Chondrocyte (in vitro differentiated cells): ENCODE data around the gene CFAP45. TPM values are rescaled to one million over a fixed set of nuclear protein-coding genes. Genes with fewer than 3 reads are reported as not detected.

ENCODE experiments used
- DNase-seq: peaks from one replicate; pipeline ENCODE4 v3.0.0; 2021; ENCODE audit warnings: mixed read lengths, low spot score
- H3K27ac Mint-ChIP-seq: one replicate; pipeline ENCODE4 v1.8.0; 2021; ENCODE audit warnings: mild to moderate bottlenecking, moderate library complexity, mixed read lengths; ENCODE audit not compliant: unreplicated experiment
- H3K27me3 Mint-ChIP-seq: 2 replicates; pipeline ENCODE4 v1.8.0; 2021; ENCODE audit warnings: low read depth, mixed read lengths
- H3K36me3 Mint-ChIP-seq: 2 replicates; pipeline ENCODE4 v1.8.0; 2021; ENCODE audit warnings: low read depth, mixed read lengths
- H3K4me1 Mint-ChIP-seq: 2 replicates; pipeline ENCODE4 v1.8.0; 2021; ENCODE audit warnings: low read depth, mild to moderate bottlenecking, mixed read lengths
- H3K4me3 Mint-ChIP-seq: one replicate; pipeline ENCODE4 v1.8.0; 2021; ENCODE audit warnings: mild to moderate bottlenecking, moderate library complexity, mixed read lengths; ENCODE audit not compliant: unreplicated experiment
- H3K9me3 Mint-ChIP-seq: 2 replicates; pipeline ENCODE4 v1.8.0; 2021; ENCODE audit warnings: low read depth, mixed read lengths
- total RNA-seq: library from RNA; stranded (reverse); gene quantifications from 3 replicates; pipeline ENCODE4 v1.2.1, GENCODE V29; 2021
- TF ChIP-seq, protein P1 (sequence below): fragments of 200-600 bp; sonication (generic); IDR thresholded peaks from 2 replicates; pipeline ENCODE4 v1.5.0; 2021; ENCODE audit warnings: antibody characterized with exemption, mild to moderate bottlenecking, moderate library complexity

Gene CFAP45
- total RNA-seq, 1 donor from 2014 or later = 0.37 TPM

DNA sequence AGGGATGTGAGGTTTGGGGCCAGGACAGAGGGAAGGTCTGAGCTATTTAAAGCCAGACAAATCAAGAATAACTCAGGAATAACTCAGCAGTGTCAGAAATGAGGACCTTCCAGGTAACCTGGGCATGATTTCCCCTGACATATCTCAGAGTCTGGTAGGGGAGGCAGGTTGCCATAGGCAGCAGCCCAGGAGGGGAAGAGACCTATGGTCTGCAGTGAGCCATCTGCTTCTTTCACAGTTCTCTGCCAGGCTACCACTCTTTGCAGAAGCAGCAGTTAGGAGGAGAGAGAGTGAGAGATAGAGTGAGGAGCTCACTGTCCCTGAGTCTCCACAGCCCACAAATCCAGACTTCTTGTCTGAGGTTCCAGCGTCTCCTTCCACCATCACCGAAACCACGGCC lies 31.2 kb downstream of the CFAP45 start:
- H3K36me3 Mint-ChIP-seq = no peaks in the 10 kb centered on the region
- DNase-seq = no peak
- no peak overlapping the region for H3K4me3 Mint-ChIP-seq
- no peak overlapping the region for H3K27ac Mint-ChIP-seq
- no peaks in the 10 kb centered on the region for H3K27me3 Mint-ChIP-seq
- H3K9me3 Mint-ChIP-seq = no peaks in the 10 kb centered on the region
- peaks cover 8% of the 10 kb centered on the region for H3K4me1 Mint-ChIP-seq
- TF ChIP-seq, protein P1, sequence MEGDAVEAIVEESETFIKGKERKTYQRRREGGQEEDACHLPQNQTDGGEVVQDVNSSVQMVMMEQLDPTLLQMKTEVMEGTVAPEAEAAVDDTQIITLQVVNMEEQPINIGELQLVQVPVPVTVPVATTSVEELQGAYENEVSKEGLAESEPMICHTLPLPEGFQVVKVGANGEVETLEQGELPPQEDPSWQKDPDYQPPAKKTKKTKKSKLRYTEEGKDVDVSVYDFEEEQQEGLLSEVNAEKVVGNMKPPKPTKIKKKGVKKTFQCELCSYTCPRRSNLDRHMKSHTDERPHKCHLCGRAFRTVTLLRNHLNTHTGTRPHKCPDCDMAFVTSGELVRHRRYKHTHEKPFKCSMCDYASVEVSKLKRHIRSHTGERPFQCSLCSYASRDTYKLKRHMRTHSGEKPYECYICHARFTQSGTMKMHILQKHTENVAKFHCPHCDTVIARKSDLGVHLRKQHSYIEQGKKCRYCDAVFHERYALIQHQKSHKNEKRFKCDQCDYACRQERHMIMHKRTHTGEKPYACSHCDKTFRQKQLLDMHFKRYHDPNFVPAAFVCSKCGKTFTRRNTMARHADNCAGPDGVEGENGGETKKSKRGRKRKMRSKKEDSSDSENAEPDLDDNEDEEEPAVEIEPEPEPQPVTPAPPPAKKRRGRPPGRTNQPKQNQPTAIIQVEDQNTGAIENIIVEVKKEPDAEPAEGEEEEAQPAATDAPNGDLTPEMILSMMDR = no peak

DNA sequence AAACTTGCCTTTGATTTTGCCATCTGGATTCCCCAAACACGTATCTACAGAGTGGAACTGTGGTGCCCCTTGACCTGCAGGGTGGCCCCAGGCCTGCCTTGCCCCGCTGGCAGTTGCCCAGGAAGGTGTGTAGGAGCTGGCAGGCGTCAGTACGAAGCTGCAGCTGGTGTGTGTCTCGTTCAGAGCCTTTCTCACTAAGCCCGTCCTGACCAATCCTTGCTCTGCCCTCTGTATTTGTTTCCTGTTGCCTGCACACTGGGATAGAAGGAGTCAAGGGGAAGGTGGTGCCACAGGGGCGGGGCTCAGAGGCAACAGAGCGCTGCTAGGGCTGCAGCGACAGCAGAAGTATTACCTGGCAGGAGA lies 32.3 kb downstream of the CFAP45 start:
- TF ChIP-seq, protein P1 = no peak
- Mint-ChIP-seq H3K36me3 (no peaks in the 10 kb centered on the region), H3K4me3 (no peak overlapping the region), H3K4me1 (peaks cover 8% of the 10 kb centered on the region), H3K27me3 (no peaks in the 10 kb centered on the region), H3K9me3 (no peaks in the 10 kb centered on the region), H3K27ac (no peak overlapping the region)
- no peak for DNase-seq

DNA sequence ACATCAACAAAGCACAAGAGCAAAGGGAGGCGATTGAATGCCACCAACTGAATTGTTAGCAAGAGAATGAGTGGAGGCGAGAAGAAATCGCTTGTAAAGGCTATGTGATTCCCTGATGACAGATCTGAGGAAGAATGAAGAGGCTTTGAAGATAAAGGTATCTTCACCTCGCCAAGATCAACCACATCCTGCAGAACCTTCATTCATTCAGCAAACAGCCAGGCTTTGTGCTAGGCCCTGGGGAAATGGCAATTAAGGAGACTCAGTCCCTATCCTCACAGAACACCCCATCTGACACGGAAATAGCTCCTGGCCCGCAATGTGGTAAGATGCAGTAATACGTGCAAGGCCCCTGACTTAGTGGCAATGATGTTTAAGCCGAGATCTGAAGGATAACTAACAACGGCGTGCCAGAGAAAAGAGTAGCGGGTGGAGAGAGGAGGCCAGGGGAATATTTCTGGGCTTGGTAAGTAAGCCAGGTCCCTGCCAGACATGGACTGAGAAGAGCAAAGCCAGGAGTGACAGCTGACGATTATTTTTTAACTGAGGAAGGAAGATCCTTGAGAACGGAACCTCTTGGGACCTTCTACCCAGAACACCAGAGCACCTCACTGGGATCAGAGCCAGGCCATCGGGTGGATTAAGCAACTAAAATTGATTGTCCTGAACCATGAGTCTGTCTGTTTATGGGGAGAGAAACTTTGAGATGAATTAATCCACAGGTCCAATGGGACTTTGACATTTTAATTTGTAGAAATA lies 32.9 kb downstream of the CFAP45 start:
- Mint-ChIP-seq H3K27ac (no peak overlapping the region), H3K9me3 (no peaks in the 10 kb centered on the region), H3K27me3 (no peaks in the 10 kb centered on the region), H3K36me3 (no peaks in the 10 kb centered on the region), H3K4me1 (peaks cover 8% of the 10 kb centered on the region), H3K4me3 (no peak overlapping the region)
- no peak for DNase-seq
- TF ChIP-seq, protein P1 = no peak

DNA sequence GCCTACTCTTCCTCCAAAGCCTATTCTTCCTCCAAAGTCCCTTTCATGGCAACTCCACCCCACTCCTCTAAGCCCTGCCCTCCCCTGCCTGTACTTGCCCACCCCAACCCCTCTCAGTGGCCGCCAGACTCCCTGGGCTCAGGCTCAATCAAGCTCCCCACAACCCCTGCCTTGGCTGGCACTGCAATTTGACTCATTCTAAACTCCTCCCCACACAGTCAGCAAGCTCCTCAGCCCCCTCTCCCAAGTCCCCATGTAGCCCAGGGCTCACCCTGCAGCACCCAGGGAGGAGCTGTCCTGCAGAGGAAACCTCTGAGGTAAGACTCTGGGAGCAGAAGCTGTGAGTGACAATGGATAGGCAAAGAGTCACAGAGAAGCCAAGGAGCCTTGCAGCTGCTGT lies 33.9 kb downstream of the CFAP45 start:
- H3K36me3 Mint-ChIP-seq = no peaks in the 10 kb centered on the region
- no peaks in the 10 kb centered on the region for H3K9me3 Mint-ChIP-seq
- no peak overlapping the region for H3K27ac Mint-ChIP-seq
- H3K27me3 Mint-ChIP-seq = no peaks in the 10 kb centered on the region
- TF ChIP-seq, protein P1 = no peak
- peaks cover 8% of the 10 kb centered on the region for H3K4me1 Mint-ChIP-seq
- no peak overlapping the region for H3K4me3 Mint-ChIP-seq
- DNase-seq = no peak

DNA sequence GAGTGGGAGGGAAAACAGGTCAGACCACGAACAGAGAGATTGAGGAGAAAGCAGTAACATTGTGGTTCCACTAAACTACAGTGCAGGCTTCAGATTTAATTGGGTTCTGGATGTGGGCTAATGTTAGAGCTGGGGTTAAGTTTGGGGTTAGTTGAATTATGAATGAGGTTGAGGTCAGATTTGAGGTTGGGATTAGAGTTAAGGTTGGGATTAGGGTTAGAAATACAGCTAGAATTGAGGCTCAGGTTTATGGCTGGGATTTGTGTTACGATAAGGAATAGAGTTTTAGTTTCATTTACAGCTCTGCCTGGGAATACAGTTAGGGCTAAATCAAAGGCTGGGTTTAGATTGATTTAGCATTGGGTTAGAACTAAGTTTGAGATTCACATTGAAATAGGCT lies 35.7 kb downstream of the CFAP45 start:
- Mint-ChIP-seq H3K9me3 (no peaks in the 10 kb centered on the region), H3K27me3 (no peaks in the 10 kb centered on the region), H3K36me3 (no peaks in the 10 kb centered on the region), H3K4me3 (no peak overlapping the region), H3K27ac (no peak overlapping the region), H3K4me1 (peaks cover 7% of the 10 kb centered on the region)
- TF ChIP-seq, protein P1 = no peak
- DNase-seq = no peak
